Left colon (tissue), 2 donors: ENCODE data around the gene ZNF419. TPM values are rescaled to one million over a fixed set of nuclear protein-coding genes. Genes with fewer than 3 reads are reported as not detected.
A peak's percentile ranks its signal among the peaks of the same experiment; 100 is the strongest.
"Not testable (repeated sequence)": the region's sequence is repeated elsewhere in the genome, so short reads cannot be mapped to it uniquely, and the experiment has no call there.

Experiments
- ATAC-seq: fragments of 200-7000 bp; cut with Tn5 transposase; one replicate; pipeline ENCODE4 v1.9.1; 2020; ENCODE audit warnings: mild to moderate bottlenecking, moderate library complexity
- DNase-seq, 2 donors: peaks; one replicate each; pipeline ENCODE4 v3.0.0-alpha.2; 2020
- intact Hi-C, 2 donors: fragments of 100-400 bp; cut with DNase I in 1 of 2; cut with micrococcal nuclease in 1 of 2; formaldehyde crosslinking; loops; one replicate each; pipeline versions ENCODE4 v1.11.2 to v1.14.0; 2022; cut with DNase I, micrococcal nuclease
- long read RNA-seq: library from polyadenylated mRNA; unstranded; transcript quantifications from one replicate; pipeline ENCODE4 v2.0.0, GENCODE V29; 2021
- total RNA-seq, 2 donors: library from RNA; stranded (reverse); fragmentation: NEBNext Ultra II Directional; extraction: Animal tissue kit (Norgen Biotek cat#: 25700); gene quantifications; one replicate each; pipeline ENCODE4 v1.2.1, GENCODE V29; 2021
- donor health status: DM: no; HTN: no; CAD: no.
- donor health status: DM: yes; HTN: yes; CAD: no.

Gene ZNF419
- total RNA-seq, result 1 to 10 TPM; 3.2 to 4.0 TPM
- long read RNA-seq, partial matches to known transcripts, result 0 of 11 reads
- long read RNA-seq, other reads (novel, unspliced or antisense), result 0 of 11 reads

GRCh38 chr19:57487477-57488298 is at the start of gene ZNF419:
Gene ZNF419 (plus strand): TSS chr19:57487750. CDS start chr19:57487951, 201 bp downstream.
- ATAC-seq, result peak; percentile 100
- intact Hi-C loops, result not testable (repeated sequence)
- peak; percentile 92 to 97 for DNase-seq

GRCh38 chr19:57437931-57438330 is 49.6 kb upstream of the ZNF419 start:
- ATAC-seq (no peak), DNase-seq (no peak)
- intact Hi-C loops, result no loop called here

- ATAC-seq (no peak), DNase-seq (no peak)
- intact Hi-C loops, result no loop called here
These were observed 48.6 kb upstream of the ZNF419 start for GRCh38 chr19:57438925-57439324.

- intact Hi-C loops, result no loop called here
- no peak for ATAC-seq
These were observed 45.4 kb upstream of the ZNF419 start for GRCh38 chr19:57441979-57442752.

GRCh38 chr19:57443121-57443696 is 44.3 kb upstream of the ZNF419 start:
- no peak for ATAC-seq
- no peak for DNase-seq
- intact Hi-C loops, result no loop called here

More at GRCh38 chr19:57441979-57442752, 45.4 kb upstream of the ZNF419 start:
- no peak for DNase-seq

GRCh38 chr19:57452307-57452706 is 35.2 kb upstream of the ZNF419 start:
- no peak for ATAC-seq
- intact Hi-C loops, result no loop called here
- no peak for DNase-seq

GRCh38 chr19:57465680-57466381 is 21.7 kb upstream of the ZNF419 start:
- intact Hi-C loops, result no loop called here
- DNase-seq, result no peak
- ATAC-seq, result peak; percentile 77

- ATAC-seq, result no peak
- intact Hi-C loops, result no loop called here
- DNase-seq, result no peak
These were observed 21.1 kb upstream of the ZNF419 start for GRCh38 chr19:57466489-57466888.

GRCh38 chr19:57473646-57474045 is 13.9 kb upstream of the ZNF419 start:
- intact Hi-C loops, result no loop called here
- ATAC-seq, result no peak

GRCh38 chr19:57477191-57478008 is 10.2 kb upstream of the ZNF419 start, which contains the start of gene ZNF772:
Gene ZNF772 (minus strand): TSS chr19:57477566. CDS start chr19:57477309, 257 bp downstream.
- peak; percentile 100 for ATAC-seq
- intact Hi-C loops, result no loop called here

More at GRCh38 chr19:57473646-57474045, 13.9 kb upstream of the ZNF419 start:
- DNase-seq, result no peak

GRCh38 chr19:57488299-57488644 is 722 bp downstream of the ZNF419 start:
- peak; percentile 3 for ATAC-seq
- DNase-seq, intact Hi-C loops: not testable (repeated sequence)

More at GRCh38 chr19:57477191-57478008, 10.2 kb upstream of the ZNF419 start, which contains the start of gene ZNF772:
- DNase-seq, result peak; percentile 85 to 91

- intact Hi-C loops, ATAC-seq, DNase-seq: not testable (repeated sequence)
These were observed 11.8 kb downstream of the ZNF419 start for GRCh38 chr19:57499332-57499679.

GRCh38 chr19:57499680-57500395 is 12.3 kb downstream of the ZNF419 start, which contains the start of gene ZNF773:
Gene ZNF773 (plus strand): TSS chr19:57499938. CDS start chr19:57500081, 143 bp downstream.
- ATAC-seq (peak; percentile 100), DNase-seq (peak; percentile 95 to 99)
- intact Hi-C loops, result not testable (repeated sequence)

- intact Hi-C loops, DNase-seq, ATAC-seq: not testable (repeated sequence)
These were observed 12.8 kb downstream of the ZNF419 start for GRCh38 chr19:57500400-57500799.

- intact Hi-C loops, result no loop called here
- DNase-seq (no peak), ATAC-seq (no peak)
These were observed 18.6 kb downstream of the ZNF419 start for GRCh38 chr19:57506163-57506562.

- DNase-seq (no peak), ATAC-seq (no peak)
- intact Hi-C loops, result no loop called here
These were observed 23.9 kb downstream of the ZNF419 start for GRCh38 chr19:57511484-57511883.

GRCh38 chr19:57512845-57513244 is 25.3 kb downstream of the ZNF419 start:
- intact Hi-C loops, result no loop called here
- DNase-seq, result no peak
- no peak for ATAC-seq
